HEK293T (cell line): Measurements from ENCODE around the gene TUBE1.

ENCODE experiments used
- CTCF ChIA-PET: fragments of 350-600 bp; formaldehyde crosslinking; extraction: SDS; loops from one replicate; lab custom pipeline; 2021; ENCODE audit warnings: antibody characterized with exemption, inconsistent platforms; lab: Yijun Ruan, JAX
- POLR2A ChIA-PET: fragments of 350-600 bp; formaldehyde crosslinking; extraction: SDS; loops from one replicate; lab custom pipeline; 2020; ENCODE audit warnings: antibody characterized with exemption, inconsistent platforms; lab: Yijun Ruan, JAX
- DNase-seq: peaks from one replicate; pipeline ENCODE4 v3.0.0; 2012; ENCODE audit warnings: mixed read lengths; ENCODE audit errors: extremely low spot score
- ARNT ChIP-seq: fragments of 450-650 bp; IDR thresholded peaks from 2 replicates; pipeline ENCODE4 v1.6.1; 2017; ENCODE audit warnings: mild to moderate bottlenecking
- BHLHE40 ChIP-seq: fragments of 450-650 bp; IDR thresholded peaks from 2 replicates; pipeline ENCODE4 v1.6.1; 2016; ENCODE audit warnings: mild to moderate bottlenecking, moderate library complexity, borderline replicate concordance
- CTBP1 ChIP-seq: fragments of 450-650 bp; IDR thresholded peaks from 2 replicates; pipeline ENCODE4 v1.6.1; 2016; ENCODE audit warnings: borderline replicate concordance
- ELF4 ChIP-seq: fragments of 450-650 bp; IDR thresholded peaks from 2 replicates; pipeline ENCODE4 v1.6.1; 2017; ENCODE audit warnings: antibody characterized with exemption
- FOXA1 ChIP-seq: fragments of 450-650 bp; IDR thresholded peaks from 2 replicates; pipeline ENCODE4 v1.6.1; 2016; ENCODE audit warnings: mild to moderate bottlenecking
- FOXK2 ChIP-seq: fragments of 450-650 bp; IDR thresholded peaks from 2 replicates; pipeline ENCODE4 v1.6.1; 2016; ENCODE audit warnings: mild to moderate bottlenecking
- FOXM1 ChIP-seq: fragments of 450-650 bp; IDR thresholded peaks from 2 replicates; pipeline ENCODE4 v1.6.1; 2017; ENCODE audit warnings: mild to moderate bottlenecking, borderline replicate concordance
- HDGF ChIP-seq: fragments of 450-650 bp; IDR thresholded peaks from 2 replicates; pipeline ENCODE4 v1.6.1; 2017; ENCODE audit warnings: antibody characterized with exemption, borderline replicate concordance
- L3MBTL2 ChIP-seq: fragments of 450-650 bp; conservative IDR thresholded peaks from 2 replicates; pipeline ENCODE4 v1.6.1; 2016; ENCODE audit warnings: mild to moderate bottlenecking
- LEF1 ChIP-seq: fragments of 450-650 bp; IDR thresholded peaks from 2 replicates; pipeline ENCODE4 v1.6.1; 2017; ENCODE audit warnings: mild to moderate bottlenecking, borderline replicate concordance
- NFRKB ChIP-seq: fragments of 450-650 bp; IDR thresholded peaks from 2 replicates; pipeline ENCODE4 v1.6.1; 2016; ENCODE audit warnings: mild to moderate bottlenecking, moderate library complexity
- SP1 ChIP-seq: fragments of 450-650 bp; IDR thresholded peaks from 2 replicates; pipeline ENCODE4 v1.6.1; 2017
- SUZ12 ChIP-seq: fragments of 450-650 bp; IDR thresholded peaks from 2 replicates; pipeline ENCODE4 v1.6.1; 2016; ENCODE audit warnings: mild to moderate bottlenecking
- TARDBP ChIP-seq: fragments of 450-650 bp; IDR thresholded peaks from 2 replicates; pipeline ENCODE4 v1.6.1; 2016
- ZNF384 ChIP-seq: fragments of 450-650 bp; IDR thresholded peaks from 2 replicates; pipeline ENCODE4 v1.6.1; 2016
- TF ChIP-seq, protein P1 (sequence below): fragments of 450-650 bp; IDR thresholded peaks from 2 replicates; pipeline ENCODE4 v1.6.1; 2016

Gene TUBE1

GRCh38 chr6:112087136-112087911 lies at the start of gene TUBE1, which contains the start of gene FAM229B:
TUBE1 (minus strand) TSS chr6:112087482; CDS start chr6:112087434, 48 bp downstream.
FAM229B (plus strand) TSS chr6:112087591; CDS start chr6:112099284, 11,693 bp downstream.
- ChIA-PET CTCF (interaction anchor here (0.8 to 1.3 kb wide), 5 partner anchors 27 to 183 kb away, joined by 3 to 5 read pairs (median 3); no protein-coding TSS in a partner anchor), POLR2A (interaction anchor here (0.6 to 2.2 kb wide), 30 partner anchors 8 to 1105 kb away, joined by 3 to 18 read pairs (median 4); partner anchors contain the start of gene RPF2)
- DNase-seq, result peak; percentile 94
- TF ChIP-seq, protein P1, sequence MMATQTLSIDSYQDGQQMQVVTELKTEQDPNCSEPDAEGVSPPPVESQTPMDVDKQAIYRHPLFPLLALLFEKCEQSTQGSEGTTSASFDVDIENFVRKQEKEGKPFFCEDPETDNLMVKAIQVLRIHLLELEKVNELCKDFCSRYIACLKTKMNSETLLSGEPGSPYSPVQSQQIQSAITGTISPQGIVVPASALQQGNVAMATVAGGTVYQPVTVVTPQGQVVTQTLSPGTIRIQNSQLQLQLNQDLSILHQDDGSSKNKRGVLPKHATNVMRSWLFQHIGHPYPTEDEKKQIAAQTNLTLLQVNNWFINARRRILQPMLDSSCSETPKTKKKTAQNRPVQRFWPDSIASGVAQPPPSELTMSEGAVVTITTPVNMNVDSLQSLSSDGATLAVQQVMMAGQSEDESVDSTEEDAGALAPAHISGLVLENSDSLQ, result peak; percentile 60
- no peak for TF ChIP-seq FOXA1

- no peak for TF ChIP-seq FOXK2
- no peak for TF ChIP-seq L3MBTL2
- TF ChIP-seq SP1, result no peak
- CTCF ChIA-PET, result interaction anchor here (1.0 kb wide), 1 partner anchor 10 kb away, joined by 3 read pairs; no protein-coding TSS in a partner anchor
- POLR2A ChIA-PET, result no interaction called here
- DNase-seq, result no peak
These were observed 43.6 kb upstream of the TUBE1 start for GRCh38 chr6:112130878-112131277.

DNA sequence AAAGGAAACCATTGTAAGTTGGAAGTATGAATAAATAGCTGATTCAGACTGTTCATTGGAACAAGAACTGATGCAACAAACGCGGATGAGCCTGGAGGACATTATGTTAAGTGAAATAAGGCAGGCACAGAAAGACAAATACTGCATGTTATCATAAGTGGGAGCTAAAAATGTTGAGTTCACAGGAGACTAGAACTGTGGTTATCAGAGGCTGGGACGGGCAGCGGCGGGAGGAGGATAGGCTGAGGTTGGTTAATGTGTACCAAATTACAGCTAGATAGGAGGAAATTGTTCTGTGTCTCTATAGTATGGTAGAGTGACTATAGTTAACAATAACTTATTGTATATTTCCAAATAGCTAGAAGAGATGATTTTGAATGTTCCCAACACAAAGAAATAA lies 40.9 kb upstream of the TUBE1 start:
- DNase-seq, result no peak
- POLR2A ChIA-PET, result no interaction called here
- CTCF ChIA-PET, result no interaction called here
- TF ChIP-seq CTBP1 (no peak), FOXA1 (no peak), ELF4 (no peak), NFRKB (no peak), ARNT (no peak), BHLHE40 (no peak), ZNF384 (no peak), HDGF (no peak), TARDBP (no peak), SP1 (no peak), L3MBTL2 (no peak), SUZ12 (no peak), FOXK2 (no peak), FOXM1 (no peak), LEF1 (no peak)
- TF ChIP-seq, protein P1, result no peak

GRCh38 chr6:112123982-112124381 lies 36.7 kb upstream of the TUBE1 start:
- ChIA-PET CTCF (no interaction called here), POLR2A (no interaction called here)
- no peak for DNase-seq
- TF ChIP-seq FOXK2 (no peak), SP1 (no peak), BHLHE40 (no peak), HDGF (no peak), ZNF384 (no peak), CTBP1 (no peak), NFRKB (no peak), TARDBP (no peak), ARNT (no peak), ELF4 (no peak), FOXM1 (no peak), FOXA1 (no peak), LEF1 (no peak), SUZ12 (no peak), L3MBTL2 (no peak)
- TF ChIP-seq, protein P1, result no peak

- CTCF ChIA-PET, result interaction anchor here (0.7 to 1.0 kb wide), 2 partner anchors 39 to 173 kb away, joined by 3 read pairs; no protein-coding TSS in a partner anchor
- no peak for DNase-seq
- TF ChIP-seq FOXK2 (no peak), CTBP1 (no peak), L3MBTL2 (no peak), FOXM1 (no peak), FOXA1 (no peak), TARDBP (no peak), HDGF (no peak), LEF1 (no peak), NFRKB (no peak), SUZ12 (no peak), ARNT (no peak), ZNF384 (no peak)
- TF ChIP-seq, protein P1, result no peak
- POLR2A ChIA-PET, result no interaction called here
These were observed 35.5 kb upstream of the TUBE1 start for GRCh38 chr6:112122756-112123155.

DNA sequence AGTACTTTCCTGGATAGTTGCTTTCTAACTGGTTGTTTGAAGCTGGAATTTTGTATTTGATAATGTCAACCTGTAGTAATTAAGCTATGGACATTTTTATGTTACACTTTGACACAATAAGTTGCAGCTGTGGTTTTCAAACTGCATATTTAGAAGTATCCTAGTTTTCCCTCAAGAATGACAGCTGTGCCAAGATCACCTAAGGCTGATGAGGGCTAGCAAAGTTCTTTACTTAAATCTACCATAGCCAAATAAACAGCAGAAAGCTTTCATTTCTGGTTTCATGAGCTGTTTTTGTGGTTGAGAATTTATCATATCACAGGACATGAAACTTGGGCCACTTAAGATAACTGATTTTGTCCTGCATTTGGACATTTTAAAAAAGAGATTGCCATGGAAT lies 30.8 kb upstream of the TUBE1 start:
- ChIA-PET POLR2A (no interaction called here), CTCF (no interaction called here)
- no peak for TF ChIP-seq BHLHE40
- no peak for TF ChIP-seq FOXA1
- no peak for TF ChIP-seq ZNF384
- no peak for TF ChIP-seq CTBP1
- TF ChIP-seq FOXK2, result no peak
- no peak for TF ChIP-seq FOXM1
- TF ChIP-seq ARNT, result no peak
- no peak for TF ChIP-seq LEF1
- no peak for TF ChIP-seq L3MBTL2
- no peak for TF ChIP-seq TARDBP
- TF ChIP-seq HDGF, result no peak
- DNase-seq, result no peak
